ACHN (cell line): Measurements from ENCODE around the gene FAM81B.

Experiments used
- DNase-seq: peaks from one replicate; pipeline ENCODE4 v3.0.0-alpha.2; 2015
- in situ Hi-C: cut with HindIII; loops from 2 replicates; pipeline ENCODE4 v1.10.0; 2017; ENCODE audit warnings: low sequenced_read_pairs, low pct_ligation_motif_present, low pct_unique_long_range_greater_than_20kb

The FAM81B gene

DNA sequence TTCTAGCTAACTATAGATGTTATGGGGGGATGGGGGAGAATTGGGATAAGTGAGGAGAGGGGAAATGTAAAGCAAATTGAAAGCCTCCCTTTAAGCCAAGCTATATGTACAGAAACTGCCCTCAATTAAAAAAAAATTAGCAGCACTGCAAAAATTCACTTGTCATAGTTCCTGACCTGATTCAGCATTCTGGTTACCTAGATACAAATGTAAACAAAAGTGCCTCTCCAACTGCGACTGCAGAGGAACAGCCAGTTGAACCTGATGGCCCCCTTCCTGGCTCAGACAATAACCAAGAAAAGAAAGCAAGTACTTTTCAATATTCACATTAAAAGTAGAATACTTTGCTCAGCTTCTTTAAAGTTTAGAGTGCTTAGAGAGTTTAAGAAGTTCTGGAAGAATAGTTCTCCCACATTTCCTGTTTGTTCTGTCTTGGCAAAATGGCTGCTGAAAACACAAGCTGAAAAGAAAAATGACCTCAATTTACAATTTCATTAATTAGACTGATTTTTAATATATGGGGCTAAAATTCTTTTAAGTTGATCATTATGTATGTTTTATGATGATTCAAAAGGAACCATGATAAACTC lies 1.5 kb downstream of the FAM81B start:
- DNase-seq = peak; percentile 6

GRCh38 chr5:95393279-95393678 lies 2.1 kb downstream of the FAM81B start:
- in situ Hi-C loops = no loop called here
- DNase-seq = no peak

More for the DNA sequence above, 1.5 kb downstream of the FAM81B start:
- in situ Hi-C loops = no loop called here

GRCh38 chr5:95398989-95399388 lies 7.8 kb downstream of the FAM81B start:
- no peak for DNase-seq
- in situ Hi-C loops = no loop called here

GRCh38 chr5:95401626-95402025 lies 10.5 kb downstream of the FAM81B start:
- in situ Hi-C loops = no loop called here
- DNase-seq = no peak

- peak; percentile 8 for DNase-seq
- in situ Hi-C loops = no loop called here
These were observed 12.8 kb downstream of the FAM81B start for GRCh38 chr5:95403996-95404395.

- DNase-seq = no peak
- in situ Hi-C loops = no loop called here
These were observed 15.4 kb downstream of the FAM81B start for GRCh38 chr5:95406426-95407090.

- DNase-seq = no peak
- in situ Hi-C loops = no loop called here
These were observed 19.1 kb downstream of the FAM81B start for GRCh38 chr5:95410279-95410678.

DNA sequence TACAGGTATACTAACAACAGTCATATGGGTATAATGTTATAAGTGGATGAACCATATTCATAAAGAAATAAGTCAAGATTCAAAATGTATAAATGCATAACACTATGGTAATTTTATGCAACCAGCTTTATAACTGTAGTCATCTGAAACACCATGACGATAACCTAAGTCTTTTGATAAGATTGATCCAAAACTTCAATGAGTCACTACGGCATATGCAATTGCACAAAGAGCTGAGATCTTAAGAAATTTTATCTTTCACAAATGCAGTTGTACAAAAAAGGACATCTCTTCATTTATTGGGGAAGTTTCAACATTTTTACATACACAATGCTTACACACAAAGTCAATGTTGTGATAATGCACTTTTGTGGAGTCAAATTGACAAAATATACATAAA lies 20.3 kb downstream of the FAM81B start:
- DNase-seq = no peak
- in situ Hi-C loops = no loop called here

DNA sequence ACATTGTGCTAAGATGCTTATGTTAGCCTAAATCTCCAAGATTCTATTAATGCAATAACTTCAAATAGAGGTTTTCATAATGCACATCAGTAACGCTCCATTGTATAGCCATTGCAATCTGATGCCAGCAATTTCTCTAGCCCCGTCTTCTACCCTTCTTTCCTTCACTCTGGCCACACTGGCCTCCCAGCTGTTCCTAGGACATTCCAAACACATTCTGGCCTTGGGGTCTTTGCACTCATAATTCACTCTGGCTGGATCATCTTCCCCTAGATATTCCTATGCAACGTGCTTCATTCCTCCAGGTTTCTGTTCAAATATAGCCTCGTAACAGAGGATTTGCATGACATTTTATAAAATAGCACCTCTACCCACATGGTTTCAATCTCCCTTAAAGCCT lies 23.3 kb downstream of the FAM81B start:
- in situ Hi-C loops = no loop called here
- no peak for DNase-seq

- in situ Hi-C loops = no loop called here
- DNase-seq = no peak
These were observed 26.8 kb downstream of the FAM81B start for GRCh38 chr5:95417971-95418370.

- in situ Hi-C loops = no loop called here
- DNase-seq = no peak
These were observed 31.7 kb downstream of the FAM81B start for GRCh38 chr5:95422838-95423237.

GRCh38 chr5:95424016-95424415 lies 32.9 kb downstream of the FAM81B start:
- no peak for DNase-seq
- in situ Hi-C loops = no loop called here

- in situ Hi-C loops = no loop called here
- DNase-seq = no peak
These were observed 33.4 kb downstream of the FAM81B start for GRCh38 chr5:95424526-95424925.

DNA sequence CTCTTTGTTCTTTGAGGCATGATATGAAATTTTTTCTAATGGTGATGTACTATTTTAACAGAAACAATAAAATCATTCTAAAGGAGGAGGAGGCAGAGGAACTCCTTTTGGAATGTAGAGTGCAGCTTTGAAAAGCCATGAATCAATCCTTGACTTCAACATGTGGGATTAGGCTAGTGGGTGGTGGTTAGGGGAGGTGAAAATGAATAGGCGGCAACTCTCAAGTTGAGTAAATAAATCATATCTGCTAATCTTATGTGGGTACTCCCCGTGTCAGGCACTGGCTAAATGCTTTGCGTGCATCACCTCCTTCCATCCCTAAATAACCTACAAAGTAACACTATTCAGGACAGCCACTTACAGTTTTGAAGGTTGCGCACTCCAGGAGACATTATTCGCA lies 35.1 kb downstream of the FAM81B start:
- in situ Hi-C loops = no loop called here

DNA sequence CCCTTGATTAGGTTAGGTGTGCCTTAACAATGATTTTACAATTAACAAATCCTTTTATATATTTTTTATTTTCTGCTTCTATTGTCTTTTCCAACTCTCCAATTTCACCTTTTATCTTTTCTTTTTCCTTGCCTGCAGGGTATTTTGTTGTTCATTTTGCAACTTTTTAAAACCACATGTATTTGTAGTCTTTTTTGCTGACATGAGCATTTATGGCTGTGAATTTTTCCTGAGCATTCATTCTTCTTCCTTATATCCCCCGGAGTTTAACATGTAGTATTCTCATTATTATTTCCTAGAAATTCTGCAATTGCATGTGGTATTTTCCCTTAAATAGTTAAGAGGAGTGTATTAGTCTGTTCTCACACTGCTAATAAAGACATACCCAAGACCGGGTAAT lies 41.6 kb downstream of the FAM81B start:
- in situ Hi-C loops = no loop called here
- no peak for DNase-seq

More for the DNA sequence above, 35.1 kb downstream of the FAM81B start:
- DNase-seq = no peak

GRCh38 chr5:95439801-95440493 lies 48.8 kb downstream of the FAM81B start:
- in situ Hi-C loops = no loop called here
- DNase-seq = no peak

- in situ Hi-C loops = no loop called here
- no peak for DNase-seq
These were observed 49.7 kb downstream of the FAM81B start for GRCh38 chr5:95440825-95441224.

GRCh38 chr5:95441636-95442035 lies 50.5 kb downstream of the FAM81B start:
- in situ Hi-C loops = no loop called here
- no peak for DNase-seq

- in situ Hi-C loops = no loop called here
These were observed 54.3 kb downstream of the FAM81B start for GRCh38 chr5:95445442-95445841.

DNA sequence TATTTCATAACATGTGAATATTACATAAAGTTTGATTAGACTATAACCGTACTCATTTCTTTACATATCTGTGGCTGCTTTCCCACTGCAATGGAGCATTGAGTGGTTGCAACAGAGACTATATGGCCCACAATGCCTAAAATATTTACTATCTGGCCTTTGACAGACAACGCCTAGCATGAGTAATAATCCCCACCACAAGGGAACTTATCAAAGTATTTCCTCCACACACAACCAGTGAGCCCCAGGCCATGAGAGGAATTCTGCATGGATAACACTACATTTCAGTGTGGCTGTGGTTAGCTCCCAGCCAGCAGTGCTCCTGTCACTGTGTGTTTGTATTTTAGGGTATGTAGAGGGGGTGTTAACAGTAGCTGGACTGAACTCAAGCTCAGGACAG lies 54.8 kb downstream of the FAM81B start:
- in situ Hi-C loops = no loop called here
- peak; percentile 50 for DNase-seq

More at GRCh38 chr5:95445442-95445841, 54.3 kb downstream of the FAM81B start:
- DNase-seq = no peak
